ENCODE data around the gene MYO1D.

The MYO1D gene

DNA sequence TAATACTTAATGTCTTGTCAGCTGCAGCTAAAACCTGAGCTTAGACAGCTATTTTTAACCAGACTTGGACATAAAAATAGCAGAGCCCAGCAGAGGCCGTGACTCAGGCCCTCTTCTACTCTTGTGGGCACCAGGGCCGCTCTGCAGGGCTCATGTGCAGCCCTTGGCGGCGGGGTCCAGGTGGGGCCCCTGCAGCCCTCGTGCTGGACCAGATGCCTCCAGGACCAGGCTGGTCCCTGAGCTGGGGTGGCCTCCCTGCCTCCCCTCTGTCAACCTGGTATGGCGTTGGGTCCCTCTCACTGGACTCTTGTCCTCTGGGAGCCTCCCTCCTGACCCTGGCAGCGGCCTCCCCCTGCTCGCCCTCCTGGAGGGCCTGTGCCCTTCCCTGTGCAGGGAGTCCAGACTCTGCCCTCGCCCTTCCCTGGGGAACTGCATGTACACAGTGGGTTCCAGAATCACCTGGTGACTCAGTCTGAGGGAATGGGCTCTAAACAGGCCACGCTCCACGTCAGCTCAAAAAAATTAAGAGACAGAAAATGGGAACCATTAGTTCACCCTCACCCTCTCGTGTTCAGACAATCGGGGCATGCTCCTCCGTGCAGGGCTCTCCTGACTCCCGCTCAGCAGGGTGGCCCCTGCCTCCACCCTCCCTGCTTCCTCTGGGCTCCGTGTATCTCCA is 380.4 kb downstream of the MYO1D start:
- no peak for DNase-seq

DNA sequence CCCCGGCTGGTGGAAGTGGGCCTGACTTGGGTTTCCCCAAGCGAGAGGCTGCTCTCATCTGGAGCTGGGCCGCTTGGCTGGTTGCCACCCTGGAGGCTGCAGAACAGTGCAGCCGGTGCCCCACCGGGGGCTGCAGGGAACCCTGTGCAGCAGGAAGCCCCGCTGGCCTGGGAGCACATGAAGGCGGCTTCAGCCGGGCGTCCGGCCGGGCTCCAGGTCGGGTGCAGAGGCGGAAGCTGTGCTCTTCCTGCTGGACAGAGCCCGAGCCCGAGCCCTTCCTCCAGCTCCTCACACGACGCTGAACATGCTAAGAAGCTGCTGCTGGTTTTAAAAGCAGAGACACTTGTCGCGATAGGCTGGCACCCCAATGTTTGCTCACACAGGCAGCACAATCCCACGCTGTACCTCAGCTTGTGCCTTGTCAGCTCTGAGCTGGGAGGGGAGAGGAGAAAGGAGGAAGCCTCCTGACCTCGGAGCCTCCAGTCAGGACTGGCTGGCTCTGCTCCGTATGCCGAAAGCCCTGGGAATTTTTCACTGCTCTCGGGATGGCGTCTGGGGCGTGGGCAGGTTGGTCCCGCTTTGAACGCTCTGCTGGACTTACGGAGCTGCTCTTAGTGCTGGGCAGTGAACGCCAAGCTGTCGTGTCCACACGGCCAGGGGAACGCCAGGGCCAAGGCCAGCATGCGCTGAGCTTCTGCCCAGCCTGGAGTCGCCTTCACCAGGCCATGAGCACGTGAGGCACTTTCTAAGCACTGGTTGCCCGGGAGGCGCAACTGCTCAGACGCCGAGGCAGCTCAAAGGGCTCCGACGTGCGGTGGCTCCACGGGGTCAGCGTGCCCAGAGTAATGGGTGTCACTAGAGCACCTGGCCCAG is 381.3 kb downstream of the MYO1D start:
- DNase-seq: no peak

DNA sequence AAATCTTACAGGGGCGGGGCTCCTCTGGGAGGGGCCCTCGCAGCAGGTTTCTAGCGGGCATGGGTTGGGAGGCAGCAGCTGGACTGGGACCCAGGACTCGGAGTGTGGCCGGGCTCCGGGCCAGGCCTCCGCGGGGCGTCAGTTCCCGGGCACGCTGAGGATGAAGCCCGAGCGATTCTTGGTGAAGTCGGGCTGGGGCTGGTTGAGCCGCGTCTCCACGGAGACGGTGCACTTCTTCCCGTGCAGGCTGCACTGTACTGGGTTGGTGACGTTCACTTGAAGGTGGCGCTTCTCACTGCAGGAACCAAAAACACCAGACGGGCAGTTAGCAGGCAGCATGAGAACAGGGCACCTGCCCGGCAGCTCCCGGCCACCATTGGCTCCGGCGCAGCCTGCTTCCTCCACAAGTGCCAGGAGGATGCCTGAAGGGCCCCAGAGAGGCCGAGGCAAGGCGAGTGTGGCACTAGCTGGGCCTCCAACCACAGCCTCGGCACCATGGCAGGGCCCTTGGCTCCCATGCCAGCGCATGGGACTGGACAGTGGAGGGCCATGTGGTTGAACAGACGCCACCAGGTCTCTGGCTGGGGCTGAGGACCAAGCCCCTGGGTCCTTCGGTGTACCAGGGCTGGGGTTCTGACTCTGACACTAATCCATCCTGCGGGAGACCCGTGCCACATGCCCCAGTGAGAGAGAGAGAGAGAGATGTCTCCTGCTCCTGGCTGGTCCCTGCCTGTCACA is 382.1 kb downstream of the MYO1D start:
- DNase-seq: peak; percentile 78

DNA sequence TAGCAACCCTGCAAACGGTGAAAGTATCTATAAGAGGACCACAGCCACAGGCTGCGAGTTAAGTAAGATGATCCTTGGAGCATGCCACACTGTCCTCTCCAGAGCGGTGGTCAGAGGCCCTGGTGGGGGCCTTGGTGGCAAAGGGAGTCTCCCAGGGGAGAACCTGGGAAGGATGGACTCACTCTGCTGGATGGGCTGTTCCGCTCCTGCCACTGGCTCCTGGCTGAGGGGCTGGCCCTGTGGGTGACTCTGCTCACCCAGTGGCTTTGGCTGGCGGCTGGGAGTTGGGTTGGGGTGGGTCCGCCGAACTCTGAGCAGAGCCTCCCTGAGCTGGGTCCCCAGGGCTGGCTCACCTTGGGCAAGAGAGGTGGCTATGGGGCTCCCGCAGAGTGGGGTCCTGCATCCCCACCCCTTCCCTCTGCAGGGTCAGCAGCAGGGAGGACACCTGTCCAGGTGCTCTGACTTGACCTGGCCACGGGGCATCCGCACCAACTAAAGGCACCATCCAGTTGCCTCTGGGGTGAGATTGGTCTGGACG is 382.9 kb downstream of the MYO1D start:
- DNase-seq: no peak

DNA sequence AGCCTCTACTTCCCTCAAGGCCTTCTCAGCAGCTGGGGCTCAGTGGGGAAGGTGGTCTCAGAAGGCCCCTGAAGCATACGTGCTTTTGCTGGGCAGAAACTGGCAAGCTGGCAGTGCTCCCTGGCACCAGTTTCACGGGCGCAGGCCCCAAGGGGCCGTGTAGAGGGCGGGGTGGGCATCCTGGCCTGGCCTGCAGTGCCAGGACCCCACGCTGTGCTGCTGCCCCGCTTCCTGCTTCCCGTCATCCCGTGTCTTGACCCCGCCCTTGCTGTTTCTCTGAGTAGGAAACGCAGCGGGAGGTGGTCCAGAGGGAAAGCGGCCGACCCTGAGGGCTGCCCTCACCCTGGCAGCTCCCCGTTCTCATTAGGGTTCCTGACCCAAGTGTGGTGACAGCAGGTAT is 383.4 kb downstream of the MYO1D start:
- DNase-seq: no peak

DNA sequence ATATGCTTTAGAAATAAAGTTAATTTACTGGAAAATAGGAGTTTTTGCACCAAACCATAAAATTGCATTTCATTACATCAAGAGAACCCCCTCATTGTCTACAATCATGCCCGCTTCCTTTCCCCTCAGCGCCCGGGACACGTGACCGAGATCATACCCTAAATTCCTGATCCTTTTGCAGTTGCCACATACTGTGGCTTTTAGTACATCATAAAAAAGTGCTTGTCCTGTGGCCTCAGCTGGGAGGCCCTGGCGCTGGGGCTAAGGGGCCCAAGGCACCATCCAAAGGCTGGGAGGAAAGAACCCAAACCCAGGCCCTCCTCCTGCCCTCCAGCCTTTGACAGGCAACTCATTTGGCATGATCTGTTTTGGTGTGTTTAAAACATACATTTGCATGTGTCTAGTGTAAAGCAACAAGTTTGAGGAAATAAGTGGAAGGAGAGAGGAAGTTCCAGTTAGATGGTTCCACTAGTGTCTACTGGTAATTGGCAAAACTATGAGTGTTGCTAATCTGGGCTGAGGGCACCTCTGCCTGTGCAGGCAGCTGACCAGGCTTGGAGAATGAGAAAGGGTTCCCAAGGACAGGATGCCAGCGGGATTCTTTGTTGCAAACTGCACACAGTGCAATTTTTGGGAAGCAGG is 384.2 kb downstream of the MYO1D start:
- DNase-seq: no peak

DNA sequence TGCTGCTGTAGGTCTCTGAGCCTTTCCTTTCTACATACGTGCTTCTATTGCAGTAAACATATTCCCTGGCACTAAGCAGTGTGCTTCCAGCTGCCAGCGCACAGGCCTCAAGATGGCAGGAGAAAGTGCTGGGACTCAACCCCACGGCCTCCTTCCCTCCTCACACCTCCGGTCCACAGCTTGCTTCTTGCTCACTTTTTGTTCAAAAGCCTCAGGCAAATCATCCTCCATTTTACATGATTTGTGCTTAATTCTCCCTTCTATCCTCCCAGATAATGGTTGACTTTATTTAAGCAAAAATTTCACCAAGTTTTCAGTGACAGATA is 384.7 kb downstream of the MYO1D start:
- no peak for DNase-seq

DNA sequence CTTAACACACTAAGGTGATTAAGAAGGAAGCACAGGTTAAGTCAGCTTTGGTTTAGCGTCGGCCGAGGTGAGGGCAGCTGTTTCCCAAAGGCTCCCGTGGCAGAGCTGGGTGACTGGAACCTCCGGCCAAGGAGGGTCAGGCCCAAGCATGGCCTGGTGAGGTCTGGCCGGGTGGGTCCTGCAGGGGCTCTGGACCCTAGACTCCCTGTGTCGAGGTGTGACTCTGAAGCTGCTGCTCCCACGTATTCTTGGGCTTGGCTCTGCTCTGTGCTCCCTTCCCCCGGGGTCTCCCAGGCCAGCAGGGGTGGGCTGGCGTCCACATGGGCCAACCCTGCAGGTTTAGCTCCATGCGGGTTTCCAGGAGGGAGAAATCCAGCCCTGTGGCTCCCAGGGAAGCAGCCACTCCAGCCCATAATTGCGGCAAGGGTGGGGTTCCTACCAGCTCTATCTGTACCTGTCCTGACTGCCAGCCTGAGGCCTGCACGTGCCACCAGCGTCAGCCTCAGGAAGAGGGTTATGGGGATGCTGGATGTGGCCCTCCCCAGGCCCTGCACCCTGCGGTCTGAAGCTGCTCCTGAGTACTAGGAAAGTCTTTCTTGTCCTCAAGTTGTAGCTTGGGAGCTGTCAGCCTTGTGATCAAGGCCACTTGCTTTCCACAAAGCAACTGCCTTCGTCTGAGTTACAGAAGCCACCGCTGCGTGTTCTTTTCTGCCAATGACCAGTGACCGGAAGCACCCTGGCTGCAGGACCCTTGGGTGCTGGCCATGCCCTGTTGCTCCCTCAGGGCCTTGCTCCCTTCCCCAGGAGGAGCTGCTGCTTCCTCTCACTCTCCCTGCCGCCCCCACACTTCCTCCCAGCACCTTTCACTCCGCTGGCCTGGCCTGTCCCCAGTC is 385.3 kb downstream of the MYO1D start:
- DNase-seq: no peak

DNA sequence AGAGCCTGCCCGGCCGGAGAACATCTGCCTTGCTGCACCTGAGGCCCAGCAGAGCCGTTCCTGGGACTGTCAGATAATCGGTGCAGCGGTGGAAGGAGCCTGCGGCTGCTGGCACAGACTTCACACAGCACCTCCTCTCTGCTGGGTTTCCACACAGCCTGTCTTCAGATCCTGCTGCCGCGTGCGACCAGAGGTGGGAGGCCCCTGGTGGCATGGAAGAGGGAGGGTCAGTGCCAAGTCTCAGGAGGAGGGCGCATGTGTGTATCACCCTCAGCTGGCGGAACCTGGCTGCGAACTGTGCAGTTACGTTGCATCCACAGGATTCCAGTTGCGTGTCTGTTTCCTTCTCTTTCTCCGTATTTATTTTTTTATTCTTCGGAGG is 386.8 kb downstream of the MYO1D start:
- no peak for DNase-seq

DNA sequence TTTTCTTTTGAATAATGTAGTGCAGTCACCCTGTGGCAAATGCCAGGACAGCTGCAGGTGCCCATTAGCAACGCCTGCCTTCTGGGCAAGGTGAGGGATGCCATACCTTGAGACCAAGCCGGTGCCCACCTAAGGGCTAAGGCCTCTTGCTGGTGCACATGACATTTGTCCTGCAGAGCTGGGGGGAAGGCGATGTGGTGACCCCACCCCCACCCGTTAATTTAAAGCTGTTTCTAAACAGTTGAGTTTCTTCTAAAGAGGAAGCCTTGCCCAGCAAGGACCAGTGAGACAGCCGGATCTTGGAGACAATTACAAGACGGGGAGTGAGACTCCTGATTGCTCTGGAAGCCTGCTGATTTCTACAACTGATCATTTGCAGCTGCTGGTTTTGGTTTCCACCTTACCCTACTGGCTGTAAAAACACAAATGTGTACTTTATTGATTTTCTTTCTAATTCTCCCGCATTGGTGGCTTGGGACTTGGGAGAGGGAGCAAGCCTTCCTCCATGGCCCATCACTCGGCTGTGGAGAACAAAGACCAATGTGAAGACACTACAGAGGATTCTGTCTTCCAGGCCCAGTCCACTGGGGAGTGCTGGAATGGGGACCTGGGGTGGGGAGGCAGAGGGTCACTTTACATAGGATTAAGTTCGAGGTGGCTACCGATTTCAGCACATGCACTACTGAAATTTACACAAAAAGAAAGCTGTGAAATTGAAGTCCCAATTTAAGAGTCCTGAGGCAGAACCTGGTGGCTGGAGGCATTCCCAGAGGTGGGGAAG is 387.4 kb downstream of the MYO1D start:
- DNase-seq: peak; percentile 47

DNA sequence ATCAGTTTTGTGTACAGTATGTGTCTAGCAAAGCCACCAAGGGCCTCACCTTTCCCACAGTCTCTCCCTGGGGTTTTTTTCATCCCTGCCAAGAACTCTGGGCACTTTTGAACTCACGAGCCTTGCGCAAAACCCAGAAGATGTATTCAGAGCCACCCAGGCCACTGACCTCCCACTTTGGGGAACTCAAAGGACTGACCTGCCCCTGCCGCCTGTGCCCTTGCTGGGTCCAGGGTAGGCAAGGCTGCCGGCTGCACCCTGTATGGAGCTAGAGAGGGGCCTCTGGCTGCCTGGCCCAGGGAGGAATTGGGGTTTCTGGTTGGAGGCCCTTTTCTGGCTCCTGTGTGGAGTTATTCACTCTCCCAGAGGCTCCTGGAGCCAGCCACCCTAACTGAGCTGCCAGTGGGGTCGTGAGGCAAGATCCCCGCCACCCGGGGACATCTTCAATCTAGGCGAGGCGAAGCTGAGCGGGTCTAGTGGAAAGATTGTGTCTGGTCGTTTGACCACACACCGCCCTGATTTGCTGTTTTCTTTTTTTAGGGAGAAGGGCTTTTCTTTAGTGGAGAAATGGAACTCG is 388.2 kb downstream of the MYO1D start:
- DNase-seq: no peak

DNA sequence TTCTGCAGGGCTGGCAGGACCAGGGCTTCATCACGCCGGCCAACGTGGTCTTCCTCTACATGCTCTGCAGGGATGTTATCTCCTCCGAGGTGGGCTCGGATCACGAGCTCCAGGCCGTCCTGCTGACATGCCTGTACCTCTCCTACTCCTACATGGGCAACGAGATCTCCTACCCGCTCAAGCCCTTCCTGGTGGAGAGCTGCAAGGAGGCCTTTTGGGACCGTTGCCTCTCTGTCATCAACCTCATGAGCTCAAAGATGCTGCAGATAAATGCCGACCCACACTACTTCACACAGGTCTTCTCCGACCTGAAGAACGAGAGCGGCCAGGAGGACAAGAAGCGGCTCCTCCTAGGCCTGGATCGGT is 388.8 kb downstream of the MYO1D start:
- no peak for DNase-seq

DNA sequence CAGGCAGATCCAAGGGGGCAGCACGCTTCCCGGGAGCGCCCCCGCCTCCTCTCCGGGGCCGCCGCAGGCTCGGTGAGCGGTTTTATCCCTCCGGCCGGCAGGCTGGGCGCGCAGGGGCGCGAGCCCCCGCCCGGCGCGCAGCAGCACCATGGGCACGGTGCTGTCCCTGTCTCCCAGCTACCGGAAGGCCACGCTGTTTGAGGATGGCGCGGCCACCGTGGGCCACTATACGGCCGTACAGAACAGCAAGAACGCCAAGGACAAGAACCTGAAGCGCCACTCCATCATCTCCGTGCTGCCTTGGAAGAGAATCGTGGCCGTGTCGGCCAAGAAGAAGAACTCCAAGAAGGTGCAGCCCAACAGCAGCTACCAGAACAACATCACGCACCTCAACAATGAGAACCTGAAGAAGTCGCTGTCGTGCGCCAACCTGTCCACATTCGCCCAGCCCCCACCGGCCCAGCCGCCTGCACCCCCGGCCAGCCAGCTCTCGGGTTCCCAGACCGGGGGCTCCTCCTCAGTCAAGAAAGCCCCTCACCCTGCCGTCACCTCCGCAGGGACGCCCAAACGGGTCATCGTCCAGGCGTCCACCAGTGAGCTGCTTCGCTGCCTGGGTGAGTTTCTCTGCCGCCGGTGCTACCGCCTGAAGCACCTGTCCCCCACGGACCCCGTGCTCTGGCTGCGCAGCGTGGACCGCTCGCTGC is 389.3 kb downstream of the MYO1D start:
- peak; percentile 54 for DNase-seq

DNA sequence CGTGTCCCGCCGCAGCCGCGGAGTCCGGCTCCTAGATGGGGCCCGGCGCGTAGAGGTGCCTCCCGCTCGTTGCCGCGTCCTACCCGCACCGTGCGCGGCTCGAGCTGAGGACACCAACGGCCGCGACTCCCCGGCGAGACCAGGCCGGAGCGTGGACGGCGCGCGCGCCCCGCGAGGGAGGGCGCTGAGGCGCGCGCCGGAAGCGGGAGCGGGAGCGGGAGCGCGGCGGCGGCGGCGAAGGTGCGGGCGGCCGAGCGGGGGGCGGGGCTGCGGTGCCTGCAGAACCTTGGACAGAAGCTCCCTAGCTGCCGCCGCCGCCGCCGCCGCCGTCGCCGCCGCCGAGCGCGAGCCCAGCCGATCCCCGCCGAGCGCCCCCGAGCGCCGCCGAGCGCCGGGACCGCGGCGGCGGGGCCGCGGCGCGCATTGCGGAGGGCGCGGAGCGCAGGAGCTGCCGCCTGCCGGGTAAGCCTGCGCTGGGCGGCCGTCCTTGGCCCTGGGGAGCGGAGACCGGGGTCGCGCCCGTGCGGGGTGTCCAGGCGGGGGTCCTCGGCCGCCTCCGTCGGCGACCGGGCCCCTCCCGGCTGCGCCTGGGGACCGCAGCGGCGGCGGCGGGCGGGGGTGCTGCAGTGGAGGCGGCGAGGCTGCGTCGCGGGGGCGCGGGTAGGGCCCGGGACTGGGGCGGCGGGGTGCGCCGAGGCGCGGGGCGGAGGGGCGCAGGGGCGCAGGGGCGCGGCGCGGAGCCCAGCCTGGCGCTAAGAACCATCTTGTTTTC is 390.0 kb downstream of the MYO1D start, which contains the start of gene CDK5R1:
CDK5R1 (plus strand) TSS at position 293 of the 772 bp plus-strand sequence. CDS start 628 bp downstream, outside the sequence.
- DNase-seq: peak; percentile 82

DNA sequence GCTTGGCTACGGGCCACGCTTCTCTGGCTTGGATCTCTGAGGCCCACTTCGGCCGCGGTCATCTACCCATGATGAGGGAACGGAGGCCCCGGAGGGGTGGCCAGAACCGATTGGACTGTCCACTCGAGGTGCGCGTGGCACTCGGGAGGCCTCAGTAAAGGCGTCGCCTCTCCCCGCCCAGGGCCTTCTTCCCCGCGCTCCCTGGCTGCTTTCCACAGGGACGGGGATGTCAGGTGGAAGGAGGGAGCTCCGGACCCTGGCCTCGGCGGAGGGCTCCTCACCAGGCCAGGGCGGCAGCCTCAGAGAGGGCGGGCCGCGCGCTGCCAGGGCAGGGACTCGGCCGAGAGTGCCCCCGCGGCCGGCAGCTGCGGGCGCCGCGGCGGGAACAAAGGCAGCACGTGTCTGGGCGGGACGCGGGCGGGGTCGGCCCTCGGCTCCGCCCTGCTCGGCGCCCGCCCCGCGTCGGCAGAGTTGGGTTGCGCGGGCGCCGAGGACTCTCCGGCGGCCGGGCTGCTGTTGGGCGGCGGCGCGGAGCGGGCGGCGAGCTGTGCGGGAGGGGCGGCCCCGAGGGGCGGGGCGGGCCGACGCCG is 390.7 kb downstream of the MYO1D start:
- peak; percentile 90 for DNase-seq

DNA sequence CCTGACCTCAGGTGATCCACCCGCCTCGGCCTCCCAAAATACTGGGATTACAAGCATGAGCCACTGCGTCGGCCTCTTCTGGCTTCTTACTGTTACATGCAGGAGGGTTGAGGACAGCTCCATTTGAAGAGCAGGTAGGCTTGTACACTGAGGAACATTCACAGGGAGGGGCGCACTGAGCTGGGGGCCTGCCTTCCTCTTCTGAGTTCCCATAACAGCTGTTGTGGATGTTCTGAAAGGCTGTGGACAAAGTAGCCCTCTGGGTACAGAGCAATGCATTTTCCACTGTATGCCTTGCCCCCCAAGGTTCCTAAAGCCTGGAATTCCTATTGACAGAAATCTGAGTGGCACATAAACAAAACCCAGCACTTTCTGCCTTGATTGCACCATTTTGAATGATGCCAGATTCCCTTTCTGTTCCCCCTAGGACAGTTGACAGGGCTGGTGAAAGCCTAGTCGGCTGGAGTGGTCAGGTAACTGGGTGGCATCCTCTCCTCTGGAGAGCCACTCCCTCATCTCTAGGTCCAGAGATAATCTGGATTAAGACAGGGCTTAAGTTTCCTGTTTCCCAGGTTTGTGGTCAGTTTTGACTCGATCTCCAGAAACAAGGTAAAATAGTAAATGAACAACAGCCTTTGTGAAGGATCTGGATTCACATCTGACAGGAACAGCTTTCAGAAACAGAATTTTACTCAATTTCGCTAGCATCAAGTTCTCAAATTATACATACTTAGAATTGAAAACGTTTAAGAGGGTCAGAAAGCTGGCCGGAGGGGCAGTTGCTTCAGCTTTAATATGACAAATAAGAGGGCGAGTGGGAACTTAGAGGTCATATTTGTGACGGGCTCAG is 391.4 kb downstream of the MYO1D start:
- no peak for DNase-seq

DNA sequence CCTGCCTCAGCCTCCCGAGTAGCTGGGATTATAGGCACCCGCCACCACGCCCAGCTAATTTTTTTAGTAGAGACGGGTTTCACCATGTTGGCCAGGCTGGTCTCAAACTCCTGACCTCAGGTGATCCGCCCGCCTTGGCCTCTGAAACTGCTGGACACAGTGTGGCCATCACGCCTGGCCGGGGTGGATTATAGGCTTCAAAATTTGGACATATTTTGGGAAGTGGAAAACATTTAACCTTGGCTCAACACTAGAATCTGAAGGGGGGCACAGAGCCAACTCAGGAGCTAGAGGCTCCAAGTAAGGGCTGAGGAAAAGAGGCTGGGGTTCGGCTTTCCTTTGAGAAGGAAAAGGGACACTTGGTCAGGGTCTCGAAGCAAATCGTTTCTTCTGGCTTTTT is 392.3 kb downstream of the MYO1D start:
- no peak for DNase-seq

DNA sequence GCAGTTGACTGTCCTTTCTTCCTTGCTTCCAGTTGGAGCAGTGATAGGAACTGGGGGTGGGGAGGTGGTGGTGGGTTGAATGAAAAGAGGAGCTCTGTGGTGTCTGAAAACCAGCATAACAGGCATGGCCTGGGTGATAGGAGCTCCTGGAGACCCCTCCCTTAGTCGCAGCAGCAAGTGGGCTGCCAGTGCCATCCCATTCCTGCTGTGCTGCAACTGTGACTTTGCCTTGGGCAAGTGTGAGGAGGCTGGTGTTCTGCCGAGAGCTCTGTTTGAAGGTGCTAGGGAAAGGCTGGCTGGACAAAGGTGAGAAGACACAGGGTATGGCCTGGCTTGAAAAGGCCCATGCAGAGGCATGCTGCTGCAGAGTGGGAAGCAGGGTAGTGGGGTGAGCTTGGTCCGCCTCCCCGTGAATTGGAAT is 392.9 kb downstream of the MYO1D start:
- DNase-seq: no peak

Data from NCI-H146 (cell line).